HepG2 (cell line): ENCODE measurements around the gene ARHGAP32. TPM values are rescaled to one million over a fixed set of nuclear protein-coding genes. Genes with fewer than 3 reads are reported as not detected.

Experiments
- ATAC-seq: fragments of 200-7000 bp; cut with Tn5 transposase; 3 replicates; pipeline ENCODE4 v1.9.1; 2020; ENCODE audit warnings: mild to moderate bottlenecking, moderate library complexity
- BruUV-seq: library from RNA; stranded (reverse); fragments of 400-500 nt; replicated peaks from 2 replicates; lab custom pipeline; 2021; lab: Mats Ljungman, UMichigan
- CTCF ChIA-PET: fragments of 300-600 bp; formaldehyde crosslinking; extraction: SDS; loops from one replicate; lab custom pipeline; 2021; ENCODE audit warnings: low total read pairs, inconsistent platforms, low intra/inter-chr PET ratio; lab: Yijun Ruan, JAX
- POLR2A ChIA-PET: fragments of 350-600 bp; sonication (Branson Sonifier 250); formaldehyde crosslinking; loops from one replicate; lab custom pipeline; 2020; ENCODE audit warnings: antibody characterized with exemption, inconsistent platforms; lab: Yijun Ruan, JAX
- DNase-seq: peaks from one replicate; pipeline ENCODE4 v3.0.0-alpha.2; 2015; ENCODE audit warnings: low spot score
- FAIRE-seq: peaks from 3 replicates; lab custom pipeline; 2011; peaks lifted over from hg19 to GRCh38; lab: Jason Lieb, UNC
- H2AFZ ChIP-seq: one replicate; pipeline ENCODE4 v1.6.1; 2011; ENCODE audit warnings: low read length, inconsistent platforms
- H3K27ac ChIP-seq: fragments of 300-600 bp; 3 replicates; pipeline ENCODE4 v1.8.0; 2011; ENCODE audit warnings: mixed run types, mild to moderate bottlenecking, mixed read lengths, low read length, inconsistent platforms; ENCODE audit not compliant: insufficient read depth; ENCODE audit errors: extremely low read length
- H3K27me3 ChIP-seq, 2 experiments: fragments of 200-600 bp in 1 of 2; 2 replicates in 1 of 2; 3 replicates in 1 of 2; pipeline versions ENCODE4 v1.6.0 to v1.8.0; 2011; ENCODE audit warnings: low read length in 2 of 2, mild to moderate bottlenecking in 2 of 2, moderate library complexity in 2 of 2, inconsistent platforms in 1 of 2; ENCODE audit not compliant: insufficient read depth in 2 of 2, control insufficient read depth in 1 of 2
- H3K36me3 ChIP-seq, 2 experiments: fragments of 200-600 bp in 1 of 2; replicated peaks in 1 of 2; 2 replicates in 1 of 2; 3 replicates in 1 of 2; pipeline versions ENCODE4 v1.5.1 to v1.8.0; 2011; ENCODE audit warnings: low read length in 2 of 2, inconsistent platforms in 1 of 2; ENCODE audit not compliant: insufficient read depth in 2 of 2, control insufficient read depth in 1 of 2
- H3K4me1 ChIP-seq: 2 replicates; pipeline ENCODE4 v1.5.1; 2012; ENCODE audit warnings: low read length, inconsistent platforms; ENCODE audit not compliant: insufficient read depth
- H3K4me2 ChIP-seq: 2 replicates; pipeline ENCODE4 v1.6.0; 2011; ENCODE audit warnings: low read depth, low read length, inconsistent platforms
- H3K4me3 ChIP-seq, 3 experiments: fragments of 200-600 bp in 1 of 3; sonication (generic), shearing (Covaris generic) in 1 of 3; replicated peaks in 1 of 3; 2 replicates each; pipeline ENCODE4 v1.5.1; 2011 to 2016; ENCODE audit warnings: low read length in 3 of 3, inconsistent platforms in 2 of 3, low read depth in 2 of 3, mild to moderate bottlenecking in 2 of 3, control low read depth in 1 of 3, mixed read lengths in 1 of 3; ENCODE audit not compliant: insufficient read depth in 1 of 3
- H3K79me2 ChIP-seq: one replicate; pipeline ENCODE4 v1.6.1; 2011; ENCODE audit warnings: low read length, inconsistent platforms; ENCODE audit not compliant: insufficient read depth
- H3K9ac ChIP-seq: 2 replicates; pipeline ENCODE4 v1.6.0; 2011; ENCODE audit warnings: mild to moderate bottlenecking, low read depth, low read length, inconsistent platforms; ENCODE audit not compliant: insufficient read depth
- H3K9me3 ChIP-seq: 2 replicates; pipeline ENCODE4 v1.5.1; 2012; ENCODE audit warnings: mild to moderate bottlenecking, low read length
- H4K20me1 ChIP-seq: 2 replicates; pipeline ENCODE4 v1.6.0; 2011; ENCODE audit warnings: inconsistent platforms, mild to moderate bottlenecking, low read length, moderate library complexity; ENCODE audit not compliant: insufficient read depth
- FOXO1 ChIP-seq: sonication (generic); formaldehyde crosslinking; IDR thresholded peaks from 2 replicates; pipeline ENCODE4 v1.4.0; 2020; ENCODE audit warnings: missing genetic modification reagents
- GATAD1 ChIP-seq: IDR thresholded peaks from 2 replicates; pipeline ENCODE4 v1.6.1; 2016; ENCODE audit warnings: missing genetic modification reagents, missing compliant biosample characterization
- GZF1 ChIP-seq: sonication (generic); formaldehyde crosslinking; IDR thresholded peaks from 2 replicates; pipeline ENCODE4 v1.5.1; 2020; ENCODE audit warnings: mild to moderate bottlenecking, missing genetic modification reagents
- KDM5A ChIP-seq: fragments of 200-600 bp; sonication (generic); IDR thresholded peaks from 2 replicates; pipeline ENCODE4 v1.7.0; 2018; ENCODE audit warnings: antibody characterized with exemption, mild to moderate bottlenecking, low read length, borderline replicate concordance
- LCORL ChIP-seq, 2 experiments: fragments of 450-650 bp in 1 of 2; sonication (generic) in 1 of 2; formaldehyde crosslinking in 1 of 2; IDR thresholded peaks; 2 replicates each; pipeline versions ENCODE4 v1.5.0 to v1.6.1; 2017 to 2020; ENCODE audit warnings: antibody characterized with exemption in 1 of 2, missing genetic modification reagents in 1 of 2
- MBD4 ChIP-seq: IDR thresholded peaks from 2 replicates; pipeline ENCODE4 v1.6.1; 2012; ENCODE audit warnings: low read length, inconsistent platforms, borderline replicate concordance
- THAP11 ChIP-seq: IDR thresholded peaks from 2 replicates; pipeline ENCODE4 v1.6.1; 2016; ENCODE audit warnings: missing biosample characterization, missing genetic modification reagents
- TOPORS ChIP-seq: sonication (generic); formaldehyde crosslinking; IDR thresholded peaks from 2 replicates; pipeline ENCODE4 v1.8.0; 2023; ENCODE audit warnings: mild to moderate bottlenecking, missing genetic modification reagents
- YEATS2 ChIP-seq: sonication (generic); formaldehyde crosslinking; IDR thresholded peaks from 2 replicates; pipeline ENCODE4 v1.4.0; 2020; ENCODE audit warnings: missing genetic modification reagents, borderline replicate concordance
- ZNF205 ChIP-seq: IDR thresholded peaks from 2 replicates; pipeline ENCODE4 v1.6.1; 2018; ENCODE audit warnings: missing biosample characterization, missing genetic modification reagents
- ZNF274 ChIP-seq: sonication (generic); formaldehyde crosslinking; IDR thresholded peaks from 2 replicates; pipeline ENCODE4 v1.5.1; 2020; ENCODE audit warnings: mild to moderate bottlenecking, missing genetic modification reagents
- ZNF280D ChIP-seq: sonication (generic); formaldehyde crosslinking; IDR thresholded peaks from 2 replicates; pipeline ENCODE4 v1.5.1; 2020; ENCODE audit warnings: mild to moderate bottlenecking, missing genetic modification reagents
- ZNF33A ChIP-seq: sonication (generic); formaldehyde crosslinking; IDR thresholded peaks from 2 replicates; pipeline ENCODE4 v1.5.1; 2020; ENCODE audit warnings: missing genetic modification reagents, mild to moderate bottlenecking, moderate library complexity, borderline replicate concordance
- ZNF350 ChIP-seq: sonication (generic); formaldehyde crosslinking; IDR thresholded peaks from 2 replicates; pipeline ENCODE4 v1.4.0; 2020; ENCODE audit warnings: mild to moderate bottlenecking, low read depth, missing genetic modification reagents, borderline replicate concordance
- ZNF44 ChIP-seq: sonication (generic); formaldehyde crosslinking; IDR thresholded peaks from 2 replicates; pipeline ENCODE4 v1.5.1; 2020; ENCODE audit warnings: mild to moderate bottlenecking, missing genetic modification reagents
- ZNF572 ChIP-seq: sonication (generic); formaldehyde crosslinking; IDR thresholded peaks from 2 replicates; pipeline ENCODE4 v1.5.1; 2020; ENCODE audit warnings: mild to moderate bottlenecking, missing genetic modification reagents
- WGBS: methylation state at CpG from one replicate; pipeline ENCODE4 v1.1.6; 2017; ENCODE audit warnings: low lambda C conversion rate; 5-methylcytosine and 5-hydroxymethylcytosine counted together
- in situ Hi-C: cut with HindIII; loops from 2 replicates; pipeline ENCODE4 v1.10.0; 2017; ENCODE audit warnings: low pct_unique_long_range_greater_than_20kb; ENCODE audit not compliant: extremely low pct_ligation_motif_present
- intact Hi-C: fragments of 100-400 bp; cut with micrococcal nuclease; formaldehyde crosslinking; loops from one replicate; pipeline ENCODE4 v1.10.0; 2022; ENCODE audit not compliant: unreplicated experiment
- polyA plus RNA-seq, 8 experiments: library from polyadenylated mRNA; depleted of rRNA in 3 of 8; stranded (reverse) in 7 of 8; unstranded in 1 of 8; fragments of >200 nt; fragmentation: Illumina TruSeq in 4 of 8; extraction: Trizol in 4 of 8; gene quantifications; 2 replicates each; pipeline versions ENCODE4 v1.2.1 to v1.2.3, GENCODE V29; 2011 to 2016; ENCODE audit warnings: low read depth in 4 of 8, missing spikeins in 1 of 8, mixed read lengths in 1 of 8; ENCODE audit not compliant: insufficient read depth in 1 of 8
- total RNA-seq, 5 experiments: library from RNA; depleted of rRNA; stranded (reverse); fragments of >200 nt; fragmentation: Illumina TruSeq; extraction: Trizol; gene quantifications; 2 replicates each; pipeline ENCODE4 v1.2.3, GENCODE V29; 2016; ENCODE audit warnings: low read depth in 1 of 5
- TF ChIP-seq, protein P1 (sequence below): sonication (generic); formaldehyde crosslinking; IDR thresholded peaks from 2 replicates; pipeline ENCODE4 v1.4.0; 2020; ENCODE audit warnings: low read depth, mild to moderate bottlenecking, missing genetic modification reagents

The ARHGAP32 gene
- total and polyA plus RNA-seq, 2 of the 13 experiments (the other 11 are each of a cell fraction or from before 2014, with no cell fraction given): 6.3 to 8.2 TPM

GRCh38 chr11:129191649-129192048, 476 bp downstream of the ARHGAP32 start:
- 68% methylated on average over 4 of the region's 4 CpGs for WGBS
- DNase-seq (no peak), ATAC-seq (no peak), FAIRE-seq (no peak)
- Histone ChIP-seq H3K4me2 (no peak overlapping the region), H3K27ac (no peak overlapping the region), H3K27me3 (no peaks in the 10 kb centered on the region), H3K79me2 (peaks cover 9% of the 10 kb centered on the region), H3K9ac (no peak overlapping the region), H3K36me3 (no peaks in the 10 kb centered on the region), H4K20me1 (no peaks in the 10 kb centered on the region), H3K4me3 (no peak overlapping the region), H3K4me1 (peaks cover 7% of the 10 kb centered on the region), H2AFZ (no peak overlapping the region), H3K9me3 (no peaks in the 10 kb centered on the region)
- TF ChIP-seq YEATS2 (CRISPR knock-in tag) (no peak), THAP11 (no peak), GZF1 (CRISPR knock-in tag) (no peak), ZNF280D (CRISPR knock-in tag) (no peak), MBD4 (no peak), TOPORS (no peak), LCORL (IDR thresholded peaks at IDR 0.05) (no peak), LCORL (CRISPR knock-in tag; IDR thresholded peaks at IDR 0.05) (no peak), ZNF44 (CRISPR knock-in tag) (no peak), ZNF205 (no peak), ZNF350 (CRISPR knock-in tag) (no peak), ZNF33A (CRISPR knock-in tag) (no peak), ZNF274 (CRISPR knock-in tag) (no peak), KDM5A (no peak), FOXO1 (CRISPR knock-in tag) (no peak), GATAD1 (CRISPR knock-in tag) (no peak), ZNF572 (CRISPR knock-in tag) (no peak)
- TF ChIP-seq, protein P1, sequence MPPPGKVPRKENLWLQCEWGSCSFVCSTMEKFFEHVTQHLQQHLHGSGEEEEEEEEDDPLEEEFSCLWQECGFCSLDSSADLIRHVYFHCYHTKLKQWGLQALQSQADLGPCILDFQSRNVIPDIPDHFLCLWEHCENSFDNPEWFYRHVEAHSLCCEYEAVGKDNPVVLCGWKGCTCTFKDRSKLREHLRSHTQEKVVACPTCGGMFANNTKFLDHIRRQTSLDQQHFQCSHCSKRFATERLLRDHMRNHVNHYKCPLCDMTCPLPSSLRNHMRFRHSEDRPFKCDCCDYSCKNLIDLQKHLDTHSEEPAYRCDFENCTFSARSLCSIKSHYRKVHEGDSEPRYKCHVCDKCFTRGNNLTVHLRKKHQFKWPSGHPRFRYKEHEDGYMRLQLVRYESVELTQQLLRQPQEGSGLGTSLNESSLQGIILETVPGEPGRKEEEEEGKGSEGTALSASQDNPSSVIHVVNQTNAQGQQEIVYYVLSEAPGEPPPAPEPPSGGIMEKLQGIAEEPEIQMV: no peak
- ChIA-PET POLR2A (no interaction called here), CTCF (no interaction called here)
- intact Hi-C loops (no loop called here), in situ Hi-C loops (no loop called here)
- BruUV-seq: no TSS peak
